Breast epithelium (tissue), 3 donors: ENCODE measurements around the gene KRTAP2-2.

Experiments
- POLR2A ChIP-seq: fragments of 450-650 bp; IDR thresholded peaks from one replicate; pipeline ENCODE4 v1.6.1; 2016; ENCODE audit warnings: antibody characterized with exemption, mild to moderate bottlenecking, moderate library complexity
- TF ChIP-seq, protein P1 (sequence below), 3 donors: fragments of 450-650 bp; IDR thresholded peaks; one replicate each; pipeline ENCODE4 v1.5.1; 2016 to 2017; ENCODE audit warnings: antibody characterized with exemption in 3 of 3, mild to moderate bottlenecking in 3 of 3, moderate library complexity in 3 of 3

DNA sequence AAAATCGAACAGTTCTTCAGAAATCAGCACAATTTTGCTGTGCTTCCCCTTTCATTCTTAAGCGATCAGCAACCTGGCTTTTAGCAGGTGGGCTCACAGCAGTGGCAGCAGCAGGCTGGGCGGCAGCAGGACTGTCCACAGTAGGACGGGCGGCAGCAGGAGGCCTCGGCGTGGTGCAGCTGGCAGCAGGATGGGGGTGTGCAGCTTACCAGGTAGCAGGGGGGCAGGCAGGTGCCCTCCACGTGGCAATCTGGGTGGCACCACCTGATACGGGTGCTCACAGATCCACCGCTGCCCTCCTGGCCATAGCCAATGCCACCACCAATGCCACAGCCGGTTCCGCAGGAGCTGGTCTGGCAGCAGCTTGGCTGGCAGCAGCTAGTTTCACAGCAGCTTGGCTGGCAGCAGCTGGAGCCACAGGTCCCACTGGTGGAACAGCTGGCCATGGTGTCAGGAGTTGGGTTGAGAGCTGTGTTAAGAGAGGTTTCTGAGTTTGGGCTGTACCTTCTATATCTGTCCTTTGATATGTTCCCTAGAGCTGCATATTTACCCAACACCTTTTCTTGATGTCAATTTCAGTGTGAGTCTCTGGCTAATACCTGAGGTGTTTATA lies 25.3 kb downstream of the KRTAP2-2 start, which contains the start of gene KRTAP1-4:
- no peak for TF ChIP-seq POLR2A
- TF ChIP-seq, protein P1, sequence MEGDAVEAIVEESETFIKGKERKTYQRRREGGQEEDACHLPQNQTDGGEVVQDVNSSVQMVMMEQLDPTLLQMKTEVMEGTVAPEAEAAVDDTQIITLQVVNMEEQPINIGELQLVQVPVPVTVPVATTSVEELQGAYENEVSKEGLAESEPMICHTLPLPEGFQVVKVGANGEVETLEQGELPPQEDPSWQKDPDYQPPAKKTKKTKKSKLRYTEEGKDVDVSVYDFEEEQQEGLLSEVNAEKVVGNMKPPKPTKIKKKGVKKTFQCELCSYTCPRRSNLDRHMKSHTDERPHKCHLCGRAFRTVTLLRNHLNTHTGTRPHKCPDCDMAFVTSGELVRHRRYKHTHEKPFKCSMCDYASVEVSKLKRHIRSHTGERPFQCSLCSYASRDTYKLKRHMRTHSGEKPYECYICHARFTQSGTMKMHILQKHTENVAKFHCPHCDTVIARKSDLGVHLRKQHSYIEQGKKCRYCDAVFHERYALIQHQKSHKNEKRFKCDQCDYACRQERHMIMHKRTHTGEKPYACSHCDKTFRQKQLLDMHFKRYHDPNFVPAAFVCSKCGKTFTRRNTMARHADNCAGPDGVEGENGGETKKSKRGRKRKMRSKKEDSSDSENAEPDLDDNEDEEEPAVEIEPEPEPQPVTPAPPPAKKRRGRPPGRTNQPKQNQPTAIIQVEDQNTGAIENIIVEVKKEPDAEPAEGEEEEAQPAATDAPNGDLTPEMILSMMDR (IDR thresholded peaks at IDR 0.05): no peak
